HCT116 (cell line): Measurements from ENCODE around the gene CRTC1. TPM values are rescaled to one million over a fixed set of nuclear protein-coding genes. Genes with fewer than 3 reads are reported as not detected.
A peak's percentile ranks its signal among the peaks of the same experiment; 100 is the strongest.

Source experiments
- ATAC-seq: fragments of 200-7000 bp; cut with Tn5 transposase; 2 replicates; pipeline ENCODE4 v1.9.1; 2020; ENCODE audit warnings: mild to moderate bottlenecking, moderate library complexity
- BruUV-seq: library from RNA; stranded (reverse); fragments of 400-500 nt; replicated peaks from 2 replicates; lab custom pipeline; 2021; lab: Mats Ljungman, UMichigan
- CTCF ChIA-PET: fragments of 300-600 bp; sonication (Branson Sonifier 250); formaldehyde crosslinking; loops from one replicate; lab custom pipeline; 2021; ENCODE audit warnings: antibody characterized with exemption; lab: Charles Lee
- POLR2A ChIA-PET: fragments of 300-600, 350-600 bp; sonication (Branson Sonifier 250); formaldehyde crosslinking; loops from one replicate; lab custom pipeline; 2021; ENCODE audit warnings: antibody characterized with exemption; lab: Charles Lee
- RAD21 ChIA-PET, 2 experiments: fragments of 300-600 bp; sonication (Branson Sonifier 250); formaldehyde crosslinking; loops; one replicate each; lab custom pipeline; 2023; ENCODE audit warnings: low total read pairs in 2 of 2; ENCODE audit not compliant: uncharacterized antibody in 2 of 2, unreplicated experiment in 2 of 2, low non-redundant PET in 1 of 2; lab: Charles Lee
- DNase-seq: peaks from one replicate; pipeline ENCODE4 v3.0.0-alpha.2; 2010; ENCODE audit warnings: low read depth, low spot score
- H2AFZ ChIP-seq: fragments of 200-600 bp; shearing (Covaris generic), sonication (generic); 2 replicates; pipeline ENCODE4 v1.6.1; 2017; ENCODE audit warnings: low read depth, mixed run types, mixed read lengths, antibody characterized with exemption, low read length; ENCODE audit not compliant: poor library complexity, severe bottlenecking
- H3K27ac ChIP-seq: 2 replicates; pipeline ENCODE4 v1.5.1; 2012; ENCODE audit warnings: low read depth, low read length
- H3K27me3 ChIP-seq: fragments of 200-600 bp; sonication (generic); 2 replicates; pipeline ENCODE4 v1.6.1; 2016; ENCODE audit warnings: mixed run types, low read length, mixed read lengths; ENCODE audit not compliant: insufficient read depth
- H3K36me3 ChIP-seq, 2 experiments: fragments of 200-500 bp in 1 of 2; fragments of 200-600 bp in 1 of 2; sonication (Bioruptor generic) in 1 of 2; sonication (generic) in 1 of 2; 2 replicates each; pipeline versions ENCODE4 v1.5.1 to v1.6.1; 2014 to 2016; ENCODE audit warnings: low read length in 2 of 2, inconsistent platforms in 1 of 2, mixed read lengths in 1 of 2, mixed run types in 1 of 2; ENCODE audit not compliant: insufficient read depth in 2 of 2, control insufficient read depth in 1 of 2
- H3K4me1 ChIP-seq, 2 experiments: fragments of 200-600 bp in 1 of 2; sonication (generic) in 1 of 2; 2 replicates each; pipeline versions ENCODE4 v1.5.1 to v1.6.1; 2012 to 2017; ENCODE audit warnings: low read length in 2 of 2, inconsistent platforms in 1 of 2, mild to moderate bottlenecking in 1 of 2, mixed read lengths in 1 of 2, mixed run types in 1 of 2, moderate library complexity in 1 of 2; ENCODE audit not compliant: insufficient read depth in 2 of 2, control insufficient read depth in 1 of 2
- H3K4me2 ChIP-seq: fragments of 200-600 bp; sonication (generic); 2 replicates; pipeline ENCODE4 v1.6.1; 2017; ENCODE audit warnings: mixed run types, low read length, mixed read lengths
- H3K4me3 ChIP-seq, 2 experiments: fragments of 200-600 bp in 1 of 2; sonication (generic) in 1 of 2; replicated peaks in 1 of 2; 2 replicates each; pipeline ENCODE4 v1.5.1; 2011 to 2016; ENCODE audit warnings: low read length in 2 of 2, control low read depth in 1 of 2, low read depth in 1 of 2, mild to moderate bottlenecking in 1 of 2, mixed read lengths in 1 of 2, mixed run types in 1 of 2
- H3K79me2 ChIP-seq: fragments of 200-600 bp; sonication (generic); 2 replicates; pipeline ENCODE4 v1.6.1; 2017; ENCODE audit warnings: mild to moderate bottlenecking, mixed run types, low read length, moderate library complexity, mixed read lengths; ENCODE audit not compliant: insufficient read depth
- H3K9ac ChIP-seq: fragments of 200-600 bp; sonication (generic); 2 replicates; pipeline ENCODE4 v1.6.1; 2016; ENCODE audit warnings: low read length, mixed read lengths
- H3K9me2 ChIP-seq: fragments of 200-600 bp; sonication (generic), shearing (Covaris generic); 2 replicates; pipeline ENCODE4 v1.6.1; 2017; ENCODE audit warnings: mixed run types, mild to moderate bottlenecking, moderate library complexity; ENCODE audit not compliant: insufficient read depth
- H3K9me3 ChIP-seq, 2 experiments: fragments of 200-500 bp in 1 of 2; fragments of 200-600 bp in 1 of 2; sonication (Bioruptor generic) in 1 of 2; sonication (generic) in 1 of 2; 2 replicates each; pipeline ENCODE4 v1.6.1; 2014 to 2017; ENCODE audit warnings: low read length in 2 of 2, mixed read lengths in 2 of 2, inconsistent platforms in 1 of 2, low read depth in 1 of 2, mild to moderate bottlenecking in 1 of 2, mixed run types in 1 of 2, moderate library complexity in 1 of 2; ENCODE audit not compliant: control insufficient read depth in 1 of 2, insufficient read depth in 1 of 2
- H4K20me1 ChIP-seq: fragments of 200-600 bp; sonication (generic), shearing (Covaris generic); 2 replicates; pipeline ENCODE4 v1.6.1; 2017; ENCODE audit warnings: mixed run types, mild to moderate bottlenecking, moderate library complexity; ENCODE audit not compliant: insufficient read depth
- CBX3 ChIP-seq: IDR thresholded peaks from 2 replicates; pipeline ENCODE4 v1.6.1; 2012; ENCODE audit warnings: low read depth
- CTCF ChIP-seq, 3 experiments: fragments of 200-600 bp in 1 of 3; sonication (generic) in 1 of 3; IDR thresholded peaks in 2 of 3; conservative IDR thresholded peaks in 1 of 3; 2 replicates each; pipeline ENCODE4 v1.5.1; 2012 to 2017; ENCODE audit warnings: low read depth in 2 of 3, low read length in 2 of 3, antibody characterized with exemption in 1 of 3, borderline replicate concordance in 1 of 3, control low read depth in 1 of 3, mild to moderate bottlenecking in 1 of 3, mixed read lengths in 1 of 3, mixed run types in 1 of 3, moderate library complexity in 1 of 3; ENCODE audit not compliant: insufficient read depth in 1 of 3
- EGR1 ChIP-seq: IDR thresholded peaks from 2 replicates; pipeline ENCODE4 v1.6.1; 2012; ENCODE audit warnings: low read depth
- POLR2AphosphoS5 ChIP-seq: IDR thresholded peaks from 2 replicates; pipeline ENCODE4 v1.6.1; 2011; ENCODE audit warnings: mild to moderate bottlenecking, low read depth, low read length, moderate library complexity
- RAD21 ChIP-seq: IDR thresholded peaks from 2 replicates; pipeline ENCODE4 v1.6.1; 2012; ENCODE audit warnings: low read depth, mild to moderate bottlenecking
- TCF7L2 ChIP-seq: IDR thresholded peaks from 2 replicates; pipeline ENCODE4 v1.7.0; 2011; ENCODE audit warnings: borderline replicate concordance, inconsistent platforms; ENCODE audit not compliant: insufficient read depth, insufficient read length; ENCODE audit errors: extremely low read depth
- intact Hi-C: fragments of 100-400 bp; cut with micrococcal nuclease; formaldehyde crosslinking; loops from 2 replicates; pipeline ENCODE4 v1.10.0; 2022
- total RNA-seq: library from RNA; stranded (reverse); gene quantifications from one replicate; pipeline ENCODE4 v1.2.1, GENCODE V29; 2021; ENCODE audit not compliant: unreplicated experiment

The CRTC1 gene
- total RNA-seq, 1 experiment from 2014 or later = 14.9 TPM

DNA sequence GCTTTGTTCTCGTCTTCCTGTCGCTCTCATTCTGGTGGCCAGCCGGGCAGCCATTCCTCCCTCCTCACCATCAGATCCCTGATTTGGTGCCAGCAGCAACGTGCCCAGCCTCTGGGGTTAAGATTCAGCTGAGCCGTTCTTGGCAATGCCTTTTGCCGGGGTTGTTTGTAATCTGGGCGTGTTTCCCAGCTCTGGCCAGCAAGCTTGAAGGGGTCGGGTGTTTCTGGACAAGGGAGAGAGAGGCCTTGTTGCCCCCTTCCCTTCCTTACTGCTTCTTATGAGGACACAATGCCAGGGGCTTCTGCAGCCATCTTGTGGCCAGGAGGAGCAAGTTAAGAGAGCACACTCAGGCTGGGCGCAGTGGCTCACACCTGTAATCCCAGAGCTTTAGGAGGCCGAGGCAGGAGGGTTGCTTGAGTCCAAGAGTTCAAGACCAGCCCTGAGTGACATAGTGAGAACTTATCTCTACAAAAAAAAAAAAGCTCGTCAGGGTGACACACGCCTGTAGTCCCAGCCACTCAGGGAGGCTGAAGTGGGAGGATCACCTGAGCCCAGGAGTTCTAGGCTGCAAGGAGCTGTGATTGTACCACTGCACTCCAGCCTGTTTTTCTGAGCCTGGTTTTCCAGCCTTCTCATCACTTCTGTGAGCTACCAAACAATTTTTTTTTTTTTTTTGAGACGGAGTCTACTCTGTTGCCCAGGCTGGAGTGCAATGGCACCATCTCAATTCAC lies 10.7 kb upstream of the CRTC1 start:
- H3K27ac ChIP-seq = no peak overlapping the region
- H4K20me1 ChIP-seq = no peaks in the 10 kb centered on the region
- RAD21 ChIA-PET = no interaction called here
- H2AFZ ChIP-seq = no peak overlapping the region
- CTCF ChIA-PET = interaction anchor here (1.1 kb wide), 1 partner anchor 79 kb away, joined by 5 read pairs; no protein-coding TSS in a partner anchor
- no peak overlapping the region for H3K9ac ChIP-seq
- no peaks in the 10 kb centered on the region for H3K79me2 ChIP-seq
- peak; percentile 69 for ATAC-seq
- BruUV-seq = no TSS peak
- TF ChIP-seq EGR1 (no peak), CBX3 (no peak), RAD21 (peak; percentile 73), CTCF (IDR thresholded peaks at IDR 0.05 in 2 of 3, conservative IDR thresholded peaks at IDR 0.05 in 1 of 3; ENCODE audit: borderline replicate concordance in 1 of 3, insufficient read depth in 1 of 3, low read depth in 2 of 3, low read length in 2 of 3) (peak; percentile 32 to 44 (median 36); a peak in 4 of 6 replicates), POLR2AphosphoS5 (no peak), TCF7L2 (no peak)
- no peak overlapping the region for H3K4me2 ChIP-seq
- no peaks in the 10 kb centered on the region for H3K9me2 ChIP-seq
- DNase-seq = no peak
- intact Hi-C loops = no loop called here
- H3K4me3 ChIP-seq = no peak overlapping the region
- H3K36me3 ChIP-seq = no peaks in the 10 kb centered on the region; a peak in 1 of 4 replicates
- peaks cover 11 to 18% of the 10 kb centered on the region in 2 experiments; a peak in 3 of 4 replicates for H3K4me1 ChIP-seq
- H3K27me3 ChIP-seq = no peaks in the 10 kb centered on the region
- no peaks in the 10 kb centered on the region for H3K9me3 ChIP-seq
- POLR2A ChIA-PET = interaction anchor here (0.7 kb wide), 1 partner anchor 188 kb away, joined by 3 read pairs; no protein-coding TSS in a partner anchor
